HEK293T (cell line): Measurements from ENCODE around the gene TTLL4.

Source experiments
- BHLHE40 ChIP-seq: fragments of 450-650 bp; IDR thresholded peaks from 2 replicates; pipeline ENCODE4 v1.6.1; 2016; ENCODE audit warnings: mild to moderate bottlenecking, moderate library complexity, borderline replicate concordance
- CTBP1 ChIP-seq: fragments of 450-650 bp; IDR thresholded peaks from 2 replicates; pipeline ENCODE4 v1.6.1; 2016; ENCODE audit warnings: borderline replicate concordance
- FOXK2 ChIP-seq: fragments of 450-650 bp; IDR thresholded peaks from 2 replicates; pipeline ENCODE4 v1.6.1; 2016; ENCODE audit warnings: mild to moderate bottlenecking
- SUZ12 ChIP-seq: fragments of 450-650 bp; IDR thresholded peaks from 2 replicates; pipeline ENCODE4 v1.6.1; 2016; ENCODE audit warnings: mild to moderate bottlenecking
- ZNF384 ChIP-seq: fragments of 450-650 bp; IDR thresholded peaks from 2 replicates; pipeline ENCODE4 v1.6.1; 2016

- TF ChIP-seq ZNF384, result no peak
- TF ChIP-seq FOXK2, result no peak
- TF ChIP-seq SUZ12, result no peak
- TF ChIP-seq CTBP1, result no peak
- TF ChIP-seq BHLHE40, result no peak
Observed at GRCh38 chr2:218716070-218716469, 5.4 kb downstream of the TTLL4 start.
